CD4-positive, alpha-beta T cell treated with Interleukin-6 for 4 hours (primary cell): ENCODE data around the gene SCG2.

Experiments
- DNase-seq: peaks from one replicate; pipeline ENCODE4 v3.0.0-alpha.2; 2020; ENCODE audit warnings: mixed read lengths

SCG2 gene

GRCh38 chr2:223563462-223563861 lies 38.7 kb downstream of the SCG2 start:
- DNase-seq = no peak

- DNase-seq = no peak
Observed at GRCh38 chr2:223562078-223562477, 40.1 kb downstream of the SCG2 start.

- no peak for DNase-seq
Observed at GRCh38 chr2:223560749-223561435, 41.3 kb downstream of the SCG2 start.

GRCh38 chr2:223558970-223559369 lies 43.2 kb downstream of the SCG2 start:
- no peak for DNase-seq

- no peak for DNase-seq
Observed at GRCh38 chr2:223554923-223555322, 47.2 kb downstream of the SCG2 start.

- DNase-seq = no peak
Observed at GRCh38 chr2:223549215-223549614, 52.9 kb downstream of the SCG2 start.

- DNase-seq = no peak
Observed at GRCh38 chr2:223548194-223548593, 54.0 kb downstream of the SCG2 start.
